Stimulated activated CD4-positive, alpha-beta T cell treated with anti-CD3 and anti-CD28 coated beads, Interleukin-12 subunit alpha, Interleukin-12 subunit beta, amount 100 ng/mL, for 4 hours (primary cell): ENCODE data around the gene PDE4D.

Experiments used
- DNase-seq: peaks from one replicate; pipeline ENCODE4 v3.0.0-alpha.2; 2020

Gene PDE4D

GRCh38 chr5:59189472-59190244 lies 703.9 kb downstream of the PDE4D start:
- no peak for DNase-seq

GRCh38 chr5:59188419-59189225 lies 704.9 kb downstream of the PDE4D start:
- DNase-seq, result peak; percentile 41

- no peak for DNase-seq
Observed at GRCh38 chr5:59187857-59188256, 705.7 kb downstream of the PDE4D start.

GRCh38 chr5:59186623-59187022 lies 706.9 kb downstream of the PDE4D start:
- DNase-seq, result no peak

GRCh38 chr5:59185757-59186385 lies 707.7 kb downstream of the PDE4D start:
- no peak for DNase-seq

GRCh38 chr5:59184769-59185168 lies 708.8 kb downstream of the PDE4D start:
- DNase-seq, result no peak

- no peak for DNase-seq
Observed at GRCh38 chr5:59182760-59183159, 710.8 kb downstream of the PDE4D start.

- no peak for DNase-seq
Observed at GRCh38 chr5:59180515-59180914, 713.0 kb downstream of the PDE4D start.

GRCh38 chr5:59179704-59180103 lies 713.8 kb downstream of the PDE4D start:
- no peak for DNase-seq

- DNase-seq, result no peak
Observed at GRCh38 chr5:59178482-59178881, 715.0 kb downstream of the PDE4D start.

- DNase-seq, result no peak
Observed at GRCh38 chr5:59178071-59178470, 715.5 kb downstream of the PDE4D start.

GRCh38 chr5:59177644-59178043 lies 715.9 kb downstream of the PDE4D start:
- DNase-seq, result no peak

GRCh38 chr5:59174248-59174844 lies 719.2 kb downstream of the PDE4D start:
- DNase-seq, result no peak

GRCh38 chr5:59173578-59173977 lies 719.9 kb downstream of the PDE4D start:
- no peak for DNase-seq

GRCh38 chr5:59171131-59171530 lies 722.4 kb downstream of the PDE4D start:
- DNase-seq, result no peak

GRCh38 chr5:59169768-59170150 lies 723.8 kb downstream of the PDE4D start:
- no peak for DNase-seq

- no peak for DNase-seq
Observed at GRCh38 chr5:59169081-59169767, 724.3 kb downstream of the PDE4D start.

GRCh38 chr5:59168067-59168466 lies 725.5 kb downstream of the PDE4D start:
- no peak for DNase-seq

GRCh38 chr5:59164041-59164830 lies 729.3 kb downstream of the PDE4D start:
- DNase-seq, result no peak

- DNase-seq, result no peak
Observed at GRCh38 chr5:59161221-59162105, 732.1 kb downstream of the PDE4D start.
